ENCODE results near the gene COL27A1.

- TF ChIP-seq CTCF (IDR thresholded peaks at IDR 0.05): no peak
- TF ChIP-seq POLR2A (IDR thresholded peaks at IDR 0.05): no peak
- TF ChIP-seq POLR2AphosphoS5 (IDR thresholded peaks at IDR 0.05): no peak
Measured at GRCh38 chr9:114314256-114314867, 159.0 kb downstream of the COL27A1 start.
